Renal pelvis (tissue), 12 donors: ENCODE measurements around the gene UCKL1. TPM values are rescaled to one million over a fixed set of nuclear protein-coding genes. Genes with fewer than 3 reads are reported as not detected.
A peak's percentile ranks its signal among the peaks of the same experiment; 100 is the strongest.
"Not testable (repeated sequence)": the region's sequence is repeated elsewhere in the genome, so short reads cannot be mapped to it uniquely, and the experiment has no call there.

Experiments
- DNase-seq: peaks from one replicate; pipeline ENCODE4 v3.0.0-alpha.2; 2013
- long read RNA-seq, 16 experiments: transcript quantifications; one replicate each; lab custom pipeline, GENCODE V29; 2026
- polyA plus RNA-seq, 3 donors: library from polyadenylated mRNA; unstranded; fragments of 120-200 nt; gene quantifications; one replicate each; pipeline ENCODE4 v1.2.1, GENCODE V29; 2013; ENCODE audit not compliant: insufficient read length in 3 of 3

The UCKL1 gene
- polyA plus RNA-seq: 10 to 100 TPM; 54.0 to 66.1 (median 64.6) TPM
- long read RNA-seq, donor 1: 0 reads
- long read RNA-seq, donor 2, partial matches to known transcripts: 0 of 8 reads
- long read RNA-seq, donor 2, other reads (novel, unspliced or antisense): 7 of 8 reads
- long read RNA-seq, donor 3: 0 reads
- long read RNA-seq, donor 4, partial matches to known transcripts: 6 of 6 reads
- long read RNA-seq, donor 4, other reads (novel, unspliced or antisense): 0 of 6 reads
- long read RNA-seq, donor 5: 0 reads
- long read RNA-seq, donor 6: 0 reads
- long read RNA-seq, donor 7, partial matches to known transcripts: 11 of 17 reads
- long read RNA-seq, donor 7, other reads (novel, unspliced or antisense): 6 of 17 reads
- long read RNA-seq, donor 8: 0 reads
- long read RNA-seq, donor 9: 0 reads
- long read RNA-seq, donor 10, partial matches to known transcripts: 0 of 6 reads
- long read RNA-seq, donor 10, other reads (novel, unspliced or antisense): 5 of 6 reads
- long read RNA-seq, donor 11: 0 reads
- long read RNA-seq, donor 12, partial matches to known transcripts: 5 of 6 reads
- long read RNA-seq, donor 12, other reads (novel, unspliced or antisense): 0 of 6 reads
- long read RNA-seq, donor 13, partial matches to known transcripts: 7 of 7 reads
- long read RNA-seq, donor 13, other reads (novel, unspliced or antisense): 0 of 7 reads
- long read RNA-seq, donor 14, partial matches to known transcripts: 7 of 13 reads
- long read RNA-seq, donor 14, other reads (novel, unspliced or antisense): 5 of 13 reads
- long read RNA-seq, donor 15, partial matches to known transcripts: 0 of 6 reads
- long read RNA-seq, donor 15, other reads (novel, unspliced or antisense): 6 of 6 reads
- long read RNA-seq, donor 16, partial matches to known transcripts: 11 of 16 reads
- long read RNA-seq, donor 16, other reads (novel, unspliced or antisense): 5 of 16 reads

- peak; percentile 91 for DNase-seq
Measured at GRCh38 chr20:63955827-63956663, at the start of gene UCKL1. TSS of gene UCKL1 (minus strand) at chr20:63956416. CDS start at chr20:63956372, 44 bp downstream.

GRCh38 chr20:64005394-64005793 is 49.2 kb upstream of the UCKL1 start:
- no peak for DNase-seq

GRCh38 chr20:64003960-64004725 is 47.9 kb upstream of the UCKL1 start:
- DNase-seq: no peak

- DNase-seq: no peak
Measured at GRCh38 chr20:64001607-64002011, 45.4 kb upstream of the UCKL1 start.

GRCh38 chr20:64000906-64001305 is 44.7 kb upstream of the UCKL1 start:
- DNase-seq: no peak

- no peak for DNase-seq
Measured at GRCh38 chr20:63982937-63983336, 26.7 kb upstream of the UCKL1 start.

GRCh38 chr20:63980806-63981728 is 24.9 kb upstream of the UCKL1 start, which contains the start of gene PRPF6:
TSS of gene PRPF6 (plus strand) at chr20:63981132. CDS start at chr20:63981246, 114 bp downstream.
- peak; percentile 96 for DNase-seq

GRCh38 chr20:63980317-63980805 is 24.1 kb upstream of the UCKL1 start:
- DNase-seq: no peak

GRCh38 chr20:63979557-63980316 is 23.5 kb upstream of the UCKL1 start, which contains the start of gene SAMD10:
TSS of gene SAMD10 (minus strand) at chr20:63979642. CDS start at chr20:63979467, 175 bp downstream.
- DNase-seq: no peak

- no peak for DNase-seq
Measured at GRCh38 chr20:63979229-63979556, 23.0 kb upstream of the UCKL1 start.

GRCh38 chr20:63978319-63979228 is 22.4 kb upstream of the UCKL1 start:
- DNase-seq: no peak

- no peak for DNase-seq
Measured at GRCh38 chr20:63977739-63978276, 21.6 kb upstream of the UCKL1 start.

GRCh38 chr20:63976980-63977738 is 20.9 kb upstream of the UCKL1 start:
- no peak for DNase-seq

- DNase-seq: not testable (repeated sequence)
Measured at GRCh38 chr20:63976511-63976910, 20.3 kb upstream of the UCKL1 start.

GRCh38 chr20:63974402-63975200 is 18.4 kb upstream of the UCKL1 start:
- DNase-seq: no peak
